ENCODE data around the gene PLCH1.

The PLCH1 gene

GRCh38 chr3:155342344-155342743, 402.5 kb downstream of the PLCH1 start:
- Histone ChIP-seq H3K27ac (replicated peaks) (no peak overlapping the region), H3K27me3 (ENCODE audit: insufficient read depth, poor library complexity, severe bottlenecking) (no peaks in the 10 kb centered on the region), H3K4me3 (replicated peaks; ENCODE audit: insufficient read depth, low read length) (no peak overlapping the region)
- DNase-seq (ENCODE audit: low read depth in 1 of 2, low spot score in 1 of 2): no peak
- TF ChIP-seq CTCF (IDR thresholded peaks at IDR 0.05; ENCODE audit: insufficient read depth, low read length) (no peak), GABPA (IDR thresholded peaks at IDR 0.05; ENCODE audit: low read depth) (no peak), SPI1 (IDR thresholded peaks at IDR 0.05; ENCODE audit: borderline replicate concordance, low read depth) (no peak), REST (IDR thresholded peaks at IDR 0.05; ENCODE audit: insufficient replicate concordance, low read depth) (no peak), POLR2AphosphoS5 (IDR thresholded peaks at IDR 0.05; ENCODE audit: low read depth) (no peak)

GRCh38 chr3:155339052-155339451, 405.8 kb downstream of the PLCH1 start:
- no peak overlapping the region for H3K4me3 ChIP-seq (replicated peaks; ENCODE audit: insufficient read depth, low read length)
- H3K27ac ChIP-seq (replicated peaks): no peak overlapping the region
- TF ChIP-seq SPI1 (IDR thresholded peaks at IDR 0.05; ENCODE audit: borderline replicate concordance, low read depth) (no peak), REST (IDR thresholded peaks at IDR 0.05; ENCODE audit: insufficient replicate concordance, low read depth) (no peak), GABPA (IDR thresholded peaks at IDR 0.05; ENCODE audit: low read depth) (no peak), CTCF (IDR thresholded peaks at IDR 0.05; ENCODE audit: insufficient read depth, low read length) (no peak), POLR2AphosphoS5 (IDR thresholded peaks at IDR 0.05; ENCODE audit: low read depth) (no peak)
- H3K27me3 ChIP-seq (ENCODE audit: insufficient read depth, poor library complexity, severe bottlenecking): no peaks in the 10 kb centered on the region
- no peak for DNase-seq (ENCODE audit: low read depth in 1 of 2, low spot score in 1 of 2)

GRCh38 chr3:155335724-155336354, 409.0 kb downstream of the PLCH1 start:
- Histone ChIP-seq H3K27ac (replicated peaks) (peak overlapping the region; percentile 55), H3K27me3 (ENCODE audit: insufficient read depth, poor library complexity, severe bottlenecking) (no peaks in the 10 kb centered on the region), H3K4me3 (replicated peaks; ENCODE audit: insufficient read depth, low read length) (no peak overlapping the region)
- TF ChIP-seq POLR2AphosphoS5 (IDR thresholded peaks at IDR 0.05; ENCODE audit: low read depth) (no peak), SPI1 (IDR thresholded peaks at IDR 0.05; ENCODE audit: borderline replicate concordance, low read depth) (no peak), GABPA (IDR thresholded peaks at IDR 0.05; ENCODE audit: low read depth) (no peak), CTCF (IDR thresholded peaks at IDR 0.05; ENCODE audit: insufficient read depth, low read length) (no peak), REST (IDR thresholded peaks at IDR 0.05; ENCODE audit: insufficient replicate concordance, low read depth) (no peak)
- DNase-seq (ENCODE audit: low read depth in 1 of 2, low spot score in 1 of 2): no peak

Measured in HL-60 (cell line).